GM18502 (cell line): ENCODE data around the gene MVK.

Source experiments
- ATAC-seq: cut with Tn5 transposase; IDR thresholded peaks from one replicate; pipeline ENCODE4 v1.9.1; 2021; ENCODE audit warnings: mild to moderate bottlenecking; ENCODE audit not compliant: unreplicated experiment, poor library complexity

MVK gene

DNA sequence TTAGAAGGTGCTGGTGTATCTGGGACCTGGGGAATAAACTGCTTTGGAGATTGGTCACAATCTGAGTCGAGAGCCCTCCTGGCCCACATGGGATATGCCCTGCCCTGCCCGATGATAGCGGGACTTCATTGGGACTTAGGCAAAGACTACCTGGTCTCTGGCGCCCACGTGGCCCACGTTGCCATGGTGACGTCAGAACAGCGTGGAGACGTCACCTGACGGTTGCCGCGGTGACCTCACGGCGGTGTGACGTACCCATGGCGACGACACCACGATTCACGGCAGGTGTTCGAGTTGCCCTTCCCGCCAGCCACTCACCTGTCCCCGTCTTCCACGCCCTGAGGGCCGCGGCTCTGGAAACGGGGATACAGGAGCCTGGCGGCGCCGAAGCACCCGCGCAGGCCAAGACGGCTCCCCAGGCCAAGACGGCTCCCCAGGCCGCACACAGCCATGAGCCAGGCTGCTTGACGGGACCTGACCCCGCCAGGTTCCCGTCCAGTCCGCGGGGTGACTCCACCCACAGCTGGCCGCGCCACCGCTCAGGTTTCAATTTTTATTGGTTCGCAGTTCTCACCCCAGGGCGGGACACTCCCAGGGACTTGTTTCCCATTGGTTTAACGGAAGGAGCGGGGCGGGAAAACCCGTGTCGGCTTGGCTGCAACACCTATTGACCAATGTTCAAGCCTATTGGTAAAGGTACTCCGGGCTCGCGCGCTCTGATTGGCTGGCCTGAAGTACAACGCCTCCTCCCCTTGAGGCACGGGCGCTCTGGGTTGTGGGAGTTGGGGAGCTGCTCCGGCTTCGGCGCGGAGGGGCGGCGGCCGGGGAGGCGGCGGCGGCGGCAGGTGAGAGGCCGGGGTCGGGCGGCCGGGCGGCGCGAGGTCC is at the start of gene MVK, which contains the start of gene MMAB:
Gene MVK (plus strand): TSS at position 766 of the 885 bp plus-strand sequence. CDS start 1,029 bp downstream, outside the sequence.
Gene MMAB (minus strand): TSS at position 476 of the 885 bp plus-strand sequence. CDS start 24 bp downstream, at position 452.
- peak; percentile 95 for ATAC-seq

DNA sequence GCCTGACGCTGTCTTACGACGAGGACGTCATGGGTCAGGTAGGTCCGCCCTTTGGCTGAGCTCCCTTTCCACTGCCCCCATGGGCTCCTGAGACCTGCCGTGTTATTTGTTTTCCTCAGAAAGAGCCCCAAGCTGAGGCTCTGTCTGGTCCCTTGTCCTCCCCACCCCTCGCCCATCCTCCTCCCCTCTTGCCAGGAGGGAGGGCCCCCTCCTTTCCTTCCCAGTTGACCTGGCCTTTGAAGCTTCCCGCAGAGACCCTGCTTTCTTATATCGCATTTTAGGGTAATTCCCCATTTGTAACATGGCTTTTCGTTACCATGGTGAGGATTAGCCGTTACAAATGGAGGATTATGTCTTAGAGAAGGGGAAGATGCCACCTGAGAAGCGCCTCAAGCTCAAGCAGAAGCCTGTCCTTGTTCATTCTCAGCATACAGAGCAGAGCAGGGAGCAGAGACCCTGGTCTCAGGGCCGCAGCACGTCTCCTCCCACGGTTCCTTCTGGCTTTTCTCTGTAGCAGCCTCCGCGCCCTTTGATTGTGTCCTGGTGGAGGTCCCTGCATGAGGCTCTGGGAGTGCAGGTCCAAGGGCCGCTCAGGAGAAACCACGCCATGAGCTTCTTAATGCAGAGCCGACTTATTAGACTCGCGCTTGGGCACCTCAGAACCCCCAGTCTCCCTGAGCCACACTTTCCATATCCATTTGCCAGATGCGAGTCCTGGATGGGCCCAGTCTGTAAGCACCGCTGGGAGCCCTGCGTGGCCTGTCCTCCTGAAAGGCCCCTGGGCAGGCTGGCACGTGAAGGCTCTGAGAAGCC is 48.9 kb upstream of the MVK start:
- ATAC-seq: no peak

DNA sequence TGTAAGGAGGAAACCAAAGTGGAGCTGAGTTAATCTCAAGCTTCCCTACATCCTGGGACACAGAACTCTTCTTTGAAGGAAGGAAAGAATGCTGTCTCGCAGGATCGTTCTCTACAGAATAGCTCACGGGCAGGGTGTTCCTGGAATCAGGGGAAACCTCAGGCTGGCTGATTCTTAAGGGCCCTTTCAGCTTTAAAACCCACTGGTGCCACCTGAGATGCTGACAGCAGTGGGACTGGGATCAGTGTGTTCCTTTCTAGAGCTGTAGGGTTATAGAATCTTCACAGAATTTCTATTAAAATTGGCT is 48.4 kb upstream of the MVK start:
- no peak for ATAC-seq

DNA sequence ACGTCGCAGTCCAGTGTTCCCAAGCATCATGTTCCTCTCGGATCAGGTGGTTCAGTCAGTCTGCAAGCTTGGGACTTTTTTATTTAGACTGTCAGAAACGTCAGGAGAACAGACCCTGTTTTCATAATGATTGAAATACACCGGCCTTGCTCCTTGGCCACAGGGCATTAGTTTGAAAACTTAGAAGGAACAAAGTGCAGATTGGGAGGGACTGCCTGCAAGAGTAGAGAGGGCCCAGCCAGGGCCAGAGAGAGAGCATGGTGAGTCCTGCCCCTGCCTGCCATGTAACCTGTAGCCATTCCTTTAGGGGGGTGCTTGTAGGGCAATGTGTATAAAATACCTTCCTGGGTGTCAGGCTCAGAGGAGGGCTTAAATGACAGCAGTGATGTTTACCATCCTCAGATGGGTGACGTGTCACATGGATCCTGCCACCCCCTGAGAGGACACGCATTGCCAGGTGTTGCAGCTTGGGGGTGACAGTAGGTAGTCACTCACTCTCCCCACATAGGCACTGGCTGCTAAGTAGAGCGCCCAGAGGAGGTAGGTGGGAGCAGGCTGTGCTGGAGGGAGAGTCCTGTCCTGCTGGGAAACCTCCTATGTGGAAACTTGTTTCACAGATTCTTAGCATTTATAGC is 46.0 kb upstream of the MVK start:
- no peak for ATAC-seq

DNA sequence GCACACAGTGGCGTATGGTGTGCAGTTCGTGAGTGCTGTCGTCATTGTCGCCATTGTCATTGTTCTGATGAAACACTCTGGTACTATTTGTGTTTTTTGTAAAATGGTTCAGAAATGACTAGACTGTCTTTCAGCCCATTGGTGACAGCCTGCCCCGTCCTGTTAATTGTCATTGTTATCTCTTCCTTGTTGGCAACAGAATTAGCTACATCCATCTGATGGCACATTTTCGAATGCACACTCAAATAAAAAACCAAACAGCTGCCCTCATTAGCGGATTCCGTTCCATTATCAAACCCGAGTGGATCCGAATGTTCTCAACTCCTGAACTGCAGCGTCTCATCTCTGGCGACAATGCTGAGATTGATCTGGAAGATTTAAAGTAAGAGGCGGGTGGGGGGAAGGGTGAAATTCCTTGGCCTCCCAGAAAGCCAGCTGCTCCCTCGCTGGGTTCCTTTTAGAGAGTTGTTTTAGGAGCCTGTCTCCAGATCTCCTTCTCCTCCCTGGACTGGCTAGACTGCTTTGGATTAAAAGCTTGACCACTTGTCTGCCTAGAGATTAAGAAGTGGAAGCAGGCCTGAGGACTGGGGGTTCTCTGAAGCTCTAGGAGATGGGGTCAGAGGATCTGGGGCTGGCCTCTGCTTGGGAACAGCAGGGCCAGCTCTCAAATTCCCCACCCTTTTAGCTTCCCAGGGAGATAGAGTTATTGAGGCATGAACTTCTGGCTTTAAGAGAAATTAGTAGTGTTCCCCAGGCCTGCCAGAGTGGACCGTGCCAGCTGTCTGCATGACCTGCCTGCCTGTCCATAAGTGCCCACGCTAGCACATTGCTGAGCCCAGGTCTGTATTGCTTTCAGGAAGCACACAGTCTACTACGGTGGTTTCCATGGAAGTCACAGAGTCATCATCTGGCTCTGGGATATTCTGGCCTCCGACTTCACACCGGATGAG is 43.6 kb upstream of the MVK start:
- ATAC-seq: no peak

DNA sequence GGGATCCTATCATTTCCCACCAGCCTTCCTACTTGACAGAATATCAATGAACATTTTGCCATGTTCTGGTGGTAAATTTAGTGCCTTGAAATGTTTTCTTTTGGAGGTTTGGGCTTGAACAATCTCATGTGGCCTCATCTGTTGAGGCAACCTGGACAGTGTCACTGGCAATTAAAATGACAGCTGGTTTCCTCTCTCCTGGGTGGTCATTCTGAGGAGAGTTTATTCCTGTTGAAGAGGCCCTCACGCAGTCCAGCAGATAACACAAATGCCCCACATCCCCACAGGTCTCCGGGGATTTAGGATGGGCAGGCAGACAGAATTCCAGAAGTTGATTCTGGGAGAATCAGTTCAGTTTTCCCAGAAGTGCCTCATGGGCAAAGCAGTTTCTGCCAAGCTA is 42.2 kb upstream of the MVK start:
- ATAC-seq: no peak

DNA sequence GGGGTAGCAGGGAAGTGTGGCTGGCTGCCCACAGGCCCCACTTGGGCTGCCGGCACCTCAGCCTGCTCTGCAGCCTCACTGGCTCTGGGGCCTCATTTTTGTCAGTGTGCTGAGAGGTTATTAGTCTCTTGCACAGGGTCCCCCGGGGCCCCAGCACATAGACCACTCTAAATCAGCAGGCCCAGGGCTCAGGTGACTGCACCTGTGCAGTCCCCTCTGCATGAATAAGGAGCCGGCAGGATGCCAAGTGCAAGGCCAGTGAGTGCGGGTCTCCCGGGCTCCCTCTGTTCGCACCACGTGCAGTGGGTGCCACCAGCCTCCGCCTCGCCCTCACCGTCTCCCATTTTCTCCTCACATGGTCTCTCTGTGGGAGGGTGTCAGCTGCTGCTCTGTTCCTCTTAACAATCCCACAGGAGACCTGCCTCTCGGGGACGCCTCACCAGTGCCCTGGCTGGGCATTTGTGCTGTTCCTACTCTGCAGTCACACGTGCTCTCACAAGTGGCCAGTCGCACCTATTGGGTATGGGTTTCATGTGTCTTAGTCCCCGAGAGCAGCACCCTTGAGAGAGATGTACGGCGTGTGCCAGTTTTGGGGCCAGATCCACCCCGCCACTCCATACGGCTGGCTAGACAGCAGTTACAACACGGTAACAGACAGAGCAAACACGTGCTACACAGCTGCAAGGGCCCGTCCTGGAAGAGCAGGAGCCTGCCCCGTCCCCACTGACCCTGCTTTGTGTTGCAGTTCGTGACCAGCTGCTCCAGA is 40.7 kb upstream of the MVK start:
- ATAC-seq: no peak

DNA sequence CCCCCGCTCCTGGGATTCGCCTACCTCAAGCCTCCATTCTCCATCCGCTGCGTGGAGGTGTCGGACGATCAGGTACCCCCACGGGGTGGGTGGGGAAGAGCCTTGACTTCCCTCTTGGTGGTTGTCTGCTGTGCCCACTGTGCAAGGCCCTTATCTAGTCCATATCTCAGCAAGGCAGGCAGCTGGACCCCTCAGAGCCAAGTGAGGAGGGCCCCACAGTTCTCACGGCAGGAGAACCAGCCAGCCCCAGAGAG is 40.2 kb upstream of the MVK start:
- ATAC-seq: no peak

DNA sequence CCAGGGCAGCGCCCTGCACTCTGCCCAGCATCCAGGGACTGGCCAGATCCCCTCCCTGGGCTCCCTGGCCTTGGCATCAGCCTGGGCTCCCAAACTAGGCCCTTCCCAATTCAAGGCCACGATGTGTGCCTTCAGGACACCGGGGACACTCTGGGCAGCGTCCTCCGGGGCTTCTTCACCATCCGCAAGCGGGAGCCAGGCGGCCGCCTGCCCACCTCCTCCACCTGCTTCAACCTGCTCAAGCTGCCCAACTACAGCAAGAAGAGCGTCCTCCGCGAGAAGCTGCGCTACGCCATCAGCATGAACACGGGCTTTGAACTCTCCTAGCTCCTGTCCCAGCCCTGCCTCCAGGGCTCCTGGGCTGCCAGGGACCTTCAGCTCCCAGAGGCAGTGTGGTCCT is 39.1 kb upstream of the MVK start:
- no peak for ATAC-seq

DNA sequence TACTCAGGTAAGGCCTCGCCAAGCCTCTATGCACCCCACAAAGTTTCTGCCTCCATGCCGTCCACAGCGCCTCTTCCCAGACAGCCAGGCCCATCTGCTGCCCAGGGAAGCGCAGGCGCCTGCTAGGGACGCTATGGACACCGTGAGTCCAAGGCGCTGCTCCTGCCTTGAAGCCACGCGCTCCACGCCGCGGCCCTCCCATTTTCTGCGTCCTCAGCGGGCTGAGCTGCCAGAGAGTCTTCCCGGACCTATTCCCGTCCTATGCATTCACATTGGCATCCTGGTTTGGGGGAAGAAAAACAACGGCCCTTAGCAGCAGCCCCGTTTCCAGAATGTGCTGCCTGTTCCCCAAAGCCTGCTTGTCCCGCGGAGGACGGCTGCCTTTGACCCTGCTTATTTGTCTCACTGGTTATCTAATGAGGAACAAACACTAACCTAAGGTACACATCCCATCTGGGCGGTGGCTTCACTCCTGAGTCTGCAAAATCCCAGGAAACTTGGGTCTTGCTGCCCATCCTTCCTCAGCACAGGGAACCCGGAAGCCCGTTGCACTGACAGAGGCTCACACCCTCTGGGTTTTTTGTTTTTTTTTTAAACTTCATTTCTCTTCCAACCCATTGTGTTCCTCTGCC is 38.2 kb upstream of the MVK start:
- ATAC-seq: no peak

DNA sequence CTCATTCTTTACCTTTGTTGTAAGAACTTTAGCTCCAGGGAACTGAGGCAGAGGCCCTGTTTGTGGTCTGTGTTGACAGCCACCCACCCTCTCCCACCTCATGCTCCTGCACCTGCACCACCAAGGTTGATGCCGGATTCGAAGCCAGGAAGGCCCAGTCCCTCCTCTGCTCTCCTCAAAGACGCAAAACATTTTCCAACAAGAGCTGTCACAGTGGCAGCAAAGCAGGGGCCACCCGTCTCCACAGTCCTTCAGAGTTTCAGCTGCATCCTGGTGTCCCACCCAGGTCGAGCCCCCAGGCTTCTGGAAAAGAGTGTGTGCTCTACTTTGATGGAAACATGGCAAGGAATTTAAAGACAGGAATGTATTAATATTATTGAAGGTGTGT is 37.7 kb upstream of the MVK start:
- ATAC-seq: no peak

DNA sequence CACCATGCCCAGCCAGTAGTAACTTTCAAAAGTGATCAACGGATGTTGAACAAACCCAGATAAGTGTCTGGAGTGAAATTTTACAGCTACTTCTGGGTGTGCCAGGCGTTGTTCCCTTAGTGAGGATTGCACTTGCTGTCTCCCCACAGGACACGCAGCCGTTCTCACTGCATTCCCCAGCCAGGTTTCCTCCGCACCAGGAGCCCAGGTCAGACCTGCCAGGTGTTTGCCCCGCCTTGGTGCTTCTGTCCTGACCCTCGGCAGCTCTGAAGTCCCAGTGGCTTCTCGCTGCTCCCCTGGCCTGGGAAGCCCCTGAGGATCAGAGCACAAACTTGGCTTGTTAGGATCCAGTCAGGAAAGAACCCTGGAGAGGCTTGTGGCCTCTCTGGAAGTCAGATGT is 36.5 kb upstream of the MVK start:
- no peak for ATAC-seq

DNA sequence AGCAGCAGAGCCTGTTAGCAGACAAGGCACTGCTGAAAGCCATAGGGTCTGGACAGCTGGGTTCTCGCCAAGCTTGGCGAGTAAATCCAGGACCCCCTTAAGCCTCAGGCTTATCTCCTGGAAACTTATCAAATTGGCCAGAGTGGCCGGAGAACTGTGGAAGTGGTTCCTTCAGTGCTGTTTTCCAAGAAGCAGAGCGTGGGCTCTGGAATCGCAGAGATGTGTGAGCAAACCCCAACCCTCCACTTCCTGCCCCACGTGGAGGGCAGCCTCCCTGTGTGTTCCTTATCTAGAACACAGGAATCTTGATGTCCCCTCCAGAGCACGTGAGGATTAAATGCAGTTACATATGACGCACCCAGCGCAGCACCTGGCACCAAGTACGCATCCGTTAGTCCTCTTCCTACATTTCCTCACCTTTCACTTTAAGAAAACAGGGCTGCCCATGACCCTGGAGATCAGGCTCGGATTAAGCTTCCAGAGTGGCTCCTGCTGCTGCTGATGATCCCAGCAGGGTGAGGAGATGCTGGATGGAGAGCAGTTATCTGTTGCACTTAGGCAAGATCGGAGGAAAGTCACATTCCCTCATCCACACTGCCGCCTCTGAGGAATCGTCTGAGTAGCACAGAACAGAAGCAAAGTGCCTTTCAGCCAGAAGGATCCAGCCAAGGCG is 35.3 kb upstream of the MVK start:
- no peak for ATAC-seq

DNA sequence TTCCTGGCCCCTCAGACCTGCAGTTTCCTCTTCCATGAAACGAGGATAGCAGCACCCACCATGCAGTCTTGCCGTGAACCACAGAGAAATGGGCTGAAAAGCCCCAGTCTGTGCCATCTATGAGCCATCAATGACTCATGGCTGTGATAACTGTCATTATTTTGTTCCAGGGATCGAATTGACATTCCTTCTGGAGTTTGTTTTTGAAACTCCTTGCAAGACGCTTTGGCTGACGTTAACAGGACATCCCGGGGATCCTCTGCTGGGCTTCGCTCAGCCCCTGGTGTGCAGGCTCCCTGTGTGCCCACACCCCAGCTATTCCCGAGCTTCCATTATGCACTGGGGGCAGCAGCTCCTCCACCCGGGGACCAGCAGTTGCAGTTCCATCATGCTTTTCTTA is 34.1 kb upstream of the MVK start:
- no peak for ATAC-seq

DNA sequence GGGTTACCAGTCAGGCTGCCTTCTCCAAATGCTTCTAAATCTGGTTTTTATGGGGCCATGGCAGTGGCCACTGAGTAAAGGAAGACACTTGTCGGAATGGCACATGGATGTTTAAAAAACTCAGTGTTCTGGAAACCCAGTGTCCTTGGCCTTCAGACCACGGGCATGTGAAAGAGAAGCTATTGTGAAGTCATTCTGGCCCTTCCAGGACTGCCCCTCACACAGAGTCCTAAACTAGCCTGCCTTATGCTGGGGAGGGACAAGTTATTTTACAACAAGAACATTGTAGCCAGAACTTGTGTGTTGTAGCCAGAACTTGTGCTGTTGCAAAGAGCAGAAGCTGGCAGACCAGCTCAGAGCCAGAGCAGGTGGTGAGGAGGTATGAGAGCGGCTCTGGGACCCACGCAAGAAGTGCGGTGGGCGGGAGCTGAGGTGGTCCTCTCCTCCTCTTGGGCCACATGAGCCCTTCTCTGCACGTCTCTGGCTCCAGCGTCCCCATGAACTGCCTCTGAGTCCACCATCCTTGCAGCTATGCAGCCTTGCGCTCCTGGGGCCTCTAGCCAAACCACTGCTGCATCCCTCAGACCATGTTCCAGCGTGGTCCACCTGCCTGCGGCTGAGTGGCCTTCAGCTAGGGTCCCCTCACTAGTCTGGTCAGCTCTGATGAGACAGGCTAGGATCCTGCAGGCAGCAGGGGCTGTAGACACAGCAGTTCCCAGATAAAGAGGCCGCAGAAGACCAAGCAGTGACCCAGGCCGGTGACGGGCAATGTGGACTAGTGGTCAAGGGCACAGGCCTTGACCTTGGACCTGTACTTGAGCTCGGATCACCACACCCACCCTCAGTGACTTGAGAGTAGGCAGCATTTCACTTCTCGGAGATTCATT is 32.8 kb upstream of the MVK start:
- ATAC-seq: no peak

DNA sequence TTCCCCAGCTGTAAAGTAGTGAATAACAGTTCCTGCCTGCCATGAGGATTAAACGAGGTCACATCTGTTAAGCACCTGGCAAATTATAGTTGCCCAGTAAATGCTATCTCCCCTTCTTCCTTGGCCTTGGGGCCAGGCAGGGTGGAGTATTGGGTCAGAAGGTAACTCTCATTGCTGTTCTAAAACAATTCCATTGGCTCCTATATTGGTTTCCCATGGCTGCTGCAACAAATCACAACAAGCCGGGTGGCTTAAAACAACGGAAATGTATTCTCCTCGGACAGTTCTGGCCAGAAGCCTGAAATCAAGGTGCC is 32.2 kb upstream of the MVK start:
- no peak for ATAC-seq

DNA sequence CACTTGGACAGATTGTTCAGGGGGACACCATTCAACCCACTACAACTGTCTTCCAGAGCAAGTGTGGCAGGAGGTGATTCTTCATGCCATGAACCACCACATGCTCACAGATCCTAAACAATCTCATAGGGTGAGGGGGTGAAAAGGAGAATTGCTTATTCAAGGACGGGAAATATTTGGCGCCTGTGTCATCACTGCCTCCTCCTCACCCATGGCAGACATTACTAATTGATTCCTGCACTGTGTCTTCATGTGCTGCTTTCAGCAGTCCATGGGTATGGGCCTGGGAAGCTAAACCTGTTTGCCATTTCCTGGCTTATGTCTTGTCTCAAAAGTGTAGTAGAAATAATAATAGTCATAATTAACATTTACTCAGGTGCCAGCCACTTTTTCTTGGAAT is 31.6 kb upstream of the MVK start:
- no peak for ATAC-seq

DNA sequence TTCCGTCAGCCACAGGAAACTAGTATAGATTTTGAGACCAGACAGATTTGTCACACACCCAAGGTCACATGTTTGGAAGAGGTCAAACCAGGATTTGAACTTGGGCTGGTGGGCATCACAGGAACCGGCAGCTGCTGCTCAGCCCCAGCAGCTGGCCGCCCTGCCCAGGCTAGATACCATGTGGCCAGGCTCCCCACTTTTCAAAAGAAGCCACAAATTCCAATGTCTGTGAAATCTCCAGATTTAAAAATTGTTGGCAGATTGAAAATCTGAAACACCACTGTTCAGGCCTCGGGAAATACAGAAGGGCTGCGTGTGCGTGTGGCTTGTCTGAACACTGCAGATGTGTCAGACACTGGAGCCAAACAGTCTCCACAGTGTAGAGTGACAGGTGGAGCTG is 30.7 kb upstream of the MVK start:
- no peak for ATAC-seq
